HepG2 (cell line): ENCODE results near the gene PDP2. TPM values are rescaled to one million over a fixed set of nuclear protein-coding genes. Genes with fewer than 3 reads are reported as not detected.

ENCODE experiments used
- GLMP ChIP-seq: sonication (generic); formaldehyde crosslinking; IDR thresholded peaks from 2 replicates; pipeline ENCODE4 v1.9.0; 2021; ENCODE audit warnings: missing genetic modification reagents, mild to moderate bottlenecking, borderline replicate concordance
- HMGXB3 ChIP-seq: sonication (generic); formaldehyde crosslinking; IDR thresholded peaks from 2 replicates; pipeline ENCODE4 v1.4.0; 2020; ENCODE audit warnings: missing genetic modification reagents, borderline replicate concordance
- MYPOP ChIP-seq: sonication (generic); formaldehyde crosslinking; IDR thresholded peaks from 2 replicates; pipeline ENCODE4 v1.8.1; 2023; ENCODE audit warnings: mild to moderate bottlenecking, moderate library complexity, missing genetic modification reagents
- NCOA5 ChIP-seq: sonication (generic); formaldehyde crosslinking; IDR thresholded peaks from 2 replicates; pipeline ENCODE4 v1.4.0; 2020; ENCODE audit warnings: missing genetic modification reagents
- PITX1 ChIP-seq: sonication (generic); formaldehyde crosslinking; IDR thresholded peaks from 2 replicates; pipeline ENCODE4 v1.5.1; 2020; ENCODE audit warnings: mild to moderate bottlenecking, missing genetic modification reagents
- RERE ChIP-seq: IDR thresholded peaks from 2 replicates; pipeline ENCODE4 v1.6.1; 2016; ENCODE audit warnings: low read depth, missing genetic modification reagents, missing compliant biosample characterization
- RFXANK ChIP-seq: IDR thresholded peaks from 2 replicates; pipeline ENCODE4 v1.6.1; 2016
- ZMYM3 ChIP-seq: sonication (generic); formaldehyde crosslinking; IDR thresholded peaks from 2 replicates; pipeline ENCODE4 v1.5.1; 2020; ENCODE audit warnings: mild to moderate bottlenecking, missing genetic modification reagents
- ZMYM4 ChIP-seq: sonication (generic); formaldehyde crosslinking; IDR thresholded peaks from 2 replicates; pipeline ENCODE4 v1.8.1; 2023; ENCODE audit warnings: mild to moderate bottlenecking, missing genetic modification reagents
- ZNF138 ChIP-seq: sonication (generic); formaldehyde crosslinking; IDR thresholded peaks from 2 replicates; pipeline ENCODE4 v1.5.0; 2020; ENCODE audit warnings: mild to moderate bottlenecking, low read depth, missing genetic modification reagents
- ZNF235 ChIP-seq: sonication (generic); formaldehyde crosslinking; IDR thresholded peaks from 2 replicates; pipeline ENCODE4 v1.8.1; 2023; ENCODE audit warnings: mild to moderate bottlenecking, missing genetic modification reagents, borderline replicate concordance
- ZNF501 ChIP-seq: sonication (generic); formaldehyde crosslinking; IDR thresholded peaks from 2 replicates; pipeline ENCODE4 v1.5.1; 2020; ENCODE audit warnings: mild to moderate bottlenecking, moderate library complexity, missing genetic modification reagents
- ZNF569 ChIP-seq: sonication (generic); formaldehyde crosslinking; IDR thresholded peaks from 2 replicates; pipeline ENCODE4 v1.5.0; 2020; ENCODE audit warnings: mild to moderate bottlenecking, missing genetic modification reagents, moderate library complexity, borderline replicate concordance
- ZNF788 ChIP-seq: sonication (generic); formaldehyde crosslinking; IDR thresholded peaks from 2 replicates; pipeline ENCODE4 v1.5.0; 2020; ENCODE audit warnings: mild to moderate bottlenecking, missing genetic modification reagents, borderline replicate concordance
- ZNF839 ChIP-seq: sonication (generic); formaldehyde crosslinking; IDR thresholded peaks from 2 replicates; pipeline ENCODE4 v1.4.0; 2020; ENCODE audit warnings: missing genetic modification reagents, mild to moderate bottlenecking, borderline replicate concordance
- polyA plus RNA-seq, 8 experiments: library from polyadenylated mRNA; depleted of rRNA in 3 of 8; stranded (reverse) in 7 of 8; unstranded in 1 of 8; fragments of >200 nt; fragmentation: Illumina TruSeq in 4 of 8; extraction: Trizol in 4 of 8; gene quantifications; 2 replicates each; pipeline versions ENCODE4 v1.2.1 to v1.2.3, GENCODE V29; 2011 to 2016; ENCODE audit warnings: low read depth in 4 of 8, missing spikeins in 1 of 8, mixed read lengths in 1 of 8; ENCODE audit not compliant: insufficient read depth in 1 of 8
- total RNA-seq, 5 experiments: library from RNA; depleted of rRNA; stranded (reverse); fragments of >200 nt; fragmentation: Illumina TruSeq; extraction: Trizol; gene quantifications; 2 replicates each; pipeline ENCODE4 v1.2.3, GENCODE V29; 2016; ENCODE audit warnings: low read depth in 1 of 5

PDP2 gene
- total and polyA plus RNA-seq, 2 of the 13 experiments (the other 11 are each of a cell fraction or from before 2014, with no cell fraction given): 12.8 to 15.8 TPM

GRCh38 chr16:66935314-66936011 is 55.1 kb downstream of the PDP2 start, which contains the start of gene CES2 (continued):
- TF ChIP-seq ZMYM4 (CRISPR knock-in tag): no peak; the same call in 1 of the 2 replicates
- peak; percentile 94 for TF ChIP-seq ZNF788 (CRISPR knock-in tag)
- peak; percentile 48; the same call in 1 of the 2 replicates for TF ChIP-seq RFXANK (CRISPR knock-in tag)
- no peak for TF ChIP-seq ZNF839 (CRISPR knock-in tag)
- TF ChIP-seq ZMYM3 (CRISPR knock-in tag): peak; percentile 80
- peak; percentile 86; the same call in 1 of the 2 replicates for TF ChIP-seq HMGXB3 (CRISPR knock-in tag)
- peak; percentile 50; the same call in 1 of the 2 replicates for TF ChIP-seq PITX1
- TF ChIP-seq NCOA5 (CRISPR knock-in tag): no peak
- TF ChIP-seq ZNF501 (CRISPR knock-in tag): peak; percentile 91
- TF ChIP-seq RERE (CRISPR knock-in tag): peak; percentile 18; the same call in 1 of the 2 replicates
- no peak for TF ChIP-seq GLMP
- no peak for TF ChIP-seq ZNF235
- 0 out of 2 replicates have a peak, but pooled peaks have one; percentile 4 for TF ChIP-seq MYPOP (CRISPR knock-in tag)
- TF ChIP-seq ZNF569: no peak
- TF ChIP-seq ZNF138 (CRISPR knock-in tag): 0 out of 2 replicates have a peak, but pooled peaks have one; percentile 16
